ENCODE results near the gene ZNF710. TPM values are rescaled to one million over a fixed set of nuclear protein-coding genes. Genes with fewer than 3 reads are reported as not detected.
"Not testable (repeated sequence)": the region's sequence is repeated elsewhere in the genome, so short reads cannot be mapped to it uniquely, and the experiment has no call there.

ZNF710 gene
- total and polyA plus RNA-seq, 12 donors: 4.1 to 59.0 (median 15.5) TPM

DNA sequence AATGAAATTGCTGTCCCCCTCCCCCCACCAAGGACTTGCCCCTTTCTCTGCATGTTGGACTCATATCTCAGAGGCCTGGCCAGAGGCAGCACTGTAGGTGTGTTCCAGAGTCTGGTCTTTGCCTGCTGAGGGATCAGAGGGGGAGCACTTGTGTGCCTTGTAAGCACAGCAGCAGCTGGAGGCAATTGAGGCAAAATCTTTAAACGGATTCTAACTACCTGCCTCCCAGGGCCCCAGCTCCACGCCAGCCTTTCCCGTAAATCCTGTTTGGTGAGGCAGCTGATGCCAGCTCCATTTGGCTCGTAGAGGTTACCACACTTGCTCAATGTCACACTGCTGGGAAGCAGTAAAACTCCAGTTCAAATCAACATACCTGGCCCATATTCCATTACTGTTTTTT lies 103.4 kb downstream of the ZNF710 start:
- no peak overlapping the region for H3K4me3 ChIP-seq
- no peak for TF ChIP-seq POLR2A (IDR thresholded peaks at IDR 0.05)
- TF ChIP-seq, protein P1, sequence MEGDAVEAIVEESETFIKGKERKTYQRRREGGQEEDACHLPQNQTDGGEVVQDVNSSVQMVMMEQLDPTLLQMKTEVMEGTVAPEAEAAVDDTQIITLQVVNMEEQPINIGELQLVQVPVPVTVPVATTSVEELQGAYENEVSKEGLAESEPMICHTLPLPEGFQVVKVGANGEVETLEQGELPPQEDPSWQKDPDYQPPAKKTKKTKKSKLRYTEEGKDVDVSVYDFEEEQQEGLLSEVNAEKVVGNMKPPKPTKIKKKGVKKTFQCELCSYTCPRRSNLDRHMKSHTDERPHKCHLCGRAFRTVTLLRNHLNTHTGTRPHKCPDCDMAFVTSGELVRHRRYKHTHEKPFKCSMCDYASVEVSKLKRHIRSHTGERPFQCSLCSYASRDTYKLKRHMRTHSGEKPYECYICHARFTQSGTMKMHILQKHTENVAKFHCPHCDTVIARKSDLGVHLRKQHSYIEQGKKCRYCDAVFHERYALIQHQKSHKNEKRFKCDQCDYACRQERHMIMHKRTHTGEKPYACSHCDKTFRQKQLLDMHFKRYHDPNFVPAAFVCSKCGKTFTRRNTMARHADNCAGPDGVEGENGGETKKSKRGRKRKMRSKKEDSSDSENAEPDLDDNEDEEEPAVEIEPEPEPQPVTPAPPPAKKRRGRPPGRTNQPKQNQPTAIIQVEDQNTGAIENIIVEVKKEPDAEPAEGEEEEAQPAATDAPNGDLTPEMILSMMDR (IDR thresholded peaks at IDR 0.05): no peak
- no peak overlapping the region for H3K27ac ChIP-seq
- no peaks in the 10 kb centered on the region for H3K36me3 ChIP-seq (replicated peaks in 1 of 2)
- H3K9me3 ChIP-seq (replicated peaks in 1 of 3): no peaks in the 10 kb centered on the region
- no peaks in the 10 kb centered on the region for H3K27me3 ChIP-seq
- peaks cover 0 to 11% of the 10 kb centered on the region in 2 donors for H3K4me1 ChIP-seq (replicated peaks in 1 of 2)
- WGBS, 4 donors: 52 to 82% (median 73%) methylated on average over 3 to 4 of the region's 4 CpGs
- intact Hi-C loops (cut with DNase I): no loop called here
- DNase-seq: no peak

DNA sequence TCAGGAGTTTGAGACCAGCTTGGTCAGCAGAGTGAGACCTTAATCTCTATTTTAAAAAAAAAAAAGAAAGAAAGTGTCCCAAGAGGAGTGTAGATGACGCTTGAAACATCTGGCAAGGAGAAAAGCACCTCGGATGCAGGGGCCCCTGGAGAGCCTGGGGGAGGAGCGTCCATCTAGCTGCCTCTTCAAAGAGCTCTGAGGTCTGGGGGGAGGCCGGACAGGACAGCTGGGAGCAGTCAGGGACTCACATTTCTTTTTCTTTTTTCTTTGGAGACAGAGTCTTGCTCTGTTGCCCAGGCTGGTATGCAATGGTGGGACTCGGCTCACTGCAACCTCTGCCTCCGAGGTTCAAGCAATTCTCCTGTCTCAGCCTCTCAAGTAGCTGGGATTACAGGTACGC lies 104.4 kb downstream of the ZNF710 start:
- TF ChIP-seq, protein P1 (IDR thresholded peaks at IDR 0.05): no peak
- TF ChIP-seq POLR2A (IDR thresholded peaks at IDR 0.05): no peak
- H3K4me3 ChIP-seq: no peak overlapping the region
- intact Hi-C loops (cut with DNase I): no loop called here
- H3K4me1 ChIP-seq (replicated peaks in 1 of 2): peaks cover 0 to 8% of the 10 kb centered on the region in 2 donors
- no peaks in the 10 kb centered on the region for H3K27me3 ChIP-seq
- H3K27ac ChIP-seq: no peak overlapping the region
- H3K36me3 ChIP-seq (replicated peaks in 1 of 2): no peaks in the 10 kb centered on the region
- no peak for DNase-seq
- H3K9me3 ChIP-seq (replicated peaks in 1 of 3): no peaks in the 10 kb centered on the region
- 76 to 82% (median 78%) methylated on average over 7 of the region's 7 CpGs for WGBS, 4 donors

DNA sequence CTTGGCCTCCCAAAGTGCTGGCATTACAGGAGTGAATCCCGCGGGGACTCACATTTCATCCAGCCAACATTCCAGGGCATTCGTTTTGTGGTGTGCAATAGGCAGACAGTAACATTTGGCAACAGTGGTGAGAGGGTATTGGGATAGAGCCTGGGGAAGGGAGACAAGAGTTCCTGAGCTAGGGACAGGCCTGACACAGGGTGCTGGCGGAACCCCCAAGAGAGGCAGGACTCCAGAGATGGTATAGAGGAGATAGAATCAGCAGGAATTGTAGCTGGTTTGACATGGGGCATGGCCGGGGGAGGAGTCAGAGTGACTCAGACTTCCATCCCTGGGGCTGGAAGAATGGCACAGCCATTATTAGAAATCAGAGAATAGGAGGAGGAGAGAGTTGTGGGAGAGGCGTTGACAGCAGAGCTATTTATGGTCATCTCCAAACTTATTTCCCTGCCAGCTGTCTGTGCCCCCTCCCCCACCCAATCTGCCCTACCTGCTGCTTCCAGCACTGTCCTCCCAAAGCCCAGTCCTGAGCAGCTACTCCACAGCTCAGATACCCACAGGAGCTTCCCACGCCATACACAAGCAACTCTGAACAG lies 105.5 kb downstream of the ZNF710 start:
- H3K9me3 ChIP-seq (replicated peaks in 1 of 3): no peaks in the 10 kb centered on the region
- H3K4me3 ChIP-seq: no peak overlapping the region
- no peak for TF ChIP-seq POLR2A (IDR thresholded peaks at IDR 0.05)
- TF ChIP-seq, protein P1 (IDR thresholded peaks at IDR 0.05): no peak
- H3K27me3 ChIP-seq: no peaks in the 10 kb centered on the region
- intact Hi-C loops (cut with DNase I): no loop called here
- no peaks in the 10 kb centered on the region for H3K4me1 ChIP-seq (replicated peaks in 1 of 2)
- H3K36me3 ChIP-seq (replicated peaks in 1 of 2): no peaks in the 10 kb centered on the region
- DNase-seq: peak in 3 of 7 donors; percentile 29 to 39 (median 38)
- WGBS, 4 donors: 47 to 50% (median 49%) methylated on average over 7 of the region's 7 CpGs
- no peak overlapping the region for H3K27ac ChIP-seq

DNA sequence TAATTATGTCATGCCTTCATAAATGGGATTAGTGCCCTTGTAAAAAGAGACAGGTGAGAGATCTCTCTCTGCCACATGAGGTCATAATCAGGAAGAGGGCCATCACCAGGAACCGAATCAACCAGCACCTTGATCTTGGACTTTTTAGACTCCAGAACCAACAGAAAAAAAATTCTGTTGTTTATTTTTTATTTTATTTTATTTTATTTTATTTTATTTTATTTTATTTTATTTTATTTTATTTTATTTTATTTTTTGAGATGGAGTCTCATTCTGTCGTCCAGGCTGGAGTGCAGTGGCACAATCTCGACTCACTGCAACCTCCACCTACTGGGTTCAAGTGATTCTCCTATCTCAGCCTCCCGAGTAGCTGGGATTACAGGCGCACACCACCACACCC lies 106.9 kb downstream of the ZNF710 start:
- H3K9me3 ChIP-seq (replicated peaks in 1 of 3); DNase-seq; H3K4me3 ChIP-seq; H3K27ac ChIP-seq; H3K27me3 ChIP-seq; intact Hi-C loops (cut with DNase I); H3K4me1 ChIP-seq (replicated peaks in 1 of 2); H3K36me3 ChIP-seq (replicated peaks in 1 of 2): not testable (repeated sequence)
- 76 to 94% (median 89%) methylated on average over 5 of the region's 5 CpGs for WGBS, 4 donors

DNA sequence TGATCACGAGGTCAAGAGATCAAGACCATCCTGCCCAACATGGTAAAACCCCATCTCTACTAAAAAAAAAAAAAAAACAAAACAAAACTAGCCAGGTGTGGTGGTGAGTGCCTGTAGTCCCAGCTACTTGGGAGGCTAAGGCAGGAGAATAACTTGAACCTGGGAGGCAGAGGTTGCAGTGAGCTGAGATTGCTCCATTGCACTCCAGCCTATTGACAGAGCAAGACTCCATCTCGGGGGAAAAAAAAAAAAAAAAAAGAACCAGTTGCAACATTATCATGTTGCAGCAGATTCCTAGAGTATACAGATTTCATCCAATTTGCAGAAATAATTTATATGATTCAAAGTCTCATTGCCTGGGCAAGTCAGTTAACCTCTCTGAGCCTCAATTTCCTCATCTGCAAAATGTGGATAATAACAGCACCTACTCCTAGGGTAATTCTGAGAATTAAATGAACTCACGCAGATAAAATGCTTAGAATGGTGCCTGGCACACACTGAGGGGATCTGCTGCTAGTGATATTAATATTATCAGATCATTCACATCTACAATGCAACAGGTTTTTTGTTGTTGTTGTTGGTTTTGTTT lies 108.1 kb downstream of the ZNF710 start:
- H3K4me1 ChIP-seq (replicated peaks in 1 of 2); H3K27ac ChIP-seq; H3K36me3 ChIP-seq (replicated peaks in 1 of 2); H3K27me3 ChIP-seq; H3K9me3 ChIP-seq (replicated peaks in 1 of 3); H3K4me3 ChIP-seq; DNase-seq; intact Hi-C loops (cut with DNase I): not testable (repeated sequence)
- WGBS, 4 donors: 52 to 87% (median 69%) methylated on average over 3 of the region's 3 CpGs

Measured in adrenal gland (tissue), 12 donors.